Muscle layer of duodenum (tissue), 2 donors: Measurements from ENCODE around the gene CEP63.

Source experiments
- H3K27ac ChIP-seq: one replicate; pipeline ENCODE4 v1.7.0; 2013; ENCODE audit warnings: mild to moderate bottlenecking, low read length
- H3K27me3 ChIP-seq: one replicate; pipeline ENCODE4 v1.7.0; 2013; ENCODE audit warnings: low read depth, mild to moderate bottlenecking, control low read depth, low read length
- H3K36me3 ChIP-seq, 2 donors: one replicate each; pipeline ENCODE4 v1.7.0; 2013; ENCODE audit warnings: low read length in 2 of 2, control low read depth in 1 of 2, mild to moderate bottlenecking in 1 of 2; ENCODE audit not compliant: insufficient read depth in 2 of 2, control insufficient read depth in 1 of 2
- H3K4me1 ChIP-seq, 2 donors: one replicate each; pipeline ENCODE4 v1.7.0; 2013; ENCODE audit warnings: low read length in 2 of 2, mild to moderate bottlenecking in 2 of 2, control low read depth in 1 of 2, moderate library complexity in 1 of 2; ENCODE audit not compliant: insufficient read depth in 2 of 2, control insufficient read depth in 1 of 2
- H3K4me3 ChIP-seq, 2 donors: one replicate each; pipeline ENCODE4 v1.7.0; 2013; ENCODE audit warnings: low read length in 2 of 2, low read depth in 1 of 2, mild to moderate bottlenecking in 1 of 2
- H3K9me3 ChIP-seq, 2 donors: one replicate each; pipeline ENCODE4 v1.7.0; 2013; ENCODE audit warnings: low read length in 2 of 2, control low read depth in 1 of 2, mild to moderate bottlenecking in 1 of 2; ENCODE audit not compliant: control insufficient read depth in 1 of 2
- donor health status: healthy.

The CEP63 gene

GRCh38 chr3:134620476-134621115 is 134.7 kb downstream of the CEP63 start:
- Histone ChIP-seq H3K9me3 (no peaks in the 10 kb centered on the region), H3K27ac (no peak overlapping the region), H3K4me3 (no peak overlapping the region), H3K27me3 (no peaks in the 10 kb centered on the region), H3K36me3 (peaks cover 0 to 18% of the 10 kb centered on the region in 2 donors), H3K4me1 (no peaks in the 10 kb centered on the region)

- H3K27me3 ChIP-seq, result no peaks in the 10 kb centered on the region
- no peak overlapping the region for H3K27ac ChIP-seq
- H3K4me1 ChIP-seq, result no peaks in the 10 kb centered on the region
- H3K36me3 ChIP-seq, result peaks cover 0 to 18% of the 10 kb centered on the region in 2 donors
- H3K4me3 ChIP-seq, result no peak overlapping the region
- H3K9me3 ChIP-seq, result no peaks in the 10 kb centered on the region
These were observed 136.0 kb downstream of the CEP63 start for GRCh38 chr3:134621854-134622253.

- no peaks in the 10 kb centered on the region for H3K9me3 ChIP-seq
- peaks cover 0 to 1% of the 10 kb centered on the region in 2 donors for H3K4me1 ChIP-seq
- peaks cover 0 to 25% of the 10 kb centered on the region in 2 donors for H3K36me3 ChIP-seq
- no peak overlapping the region for H3K27ac ChIP-seq
- no peaks in the 10 kb centered on the region for H3K27me3 ChIP-seq
- H3K4me3 ChIP-seq, result no peak overlapping the region
These were observed 137.0 kb downstream of the CEP63 start for GRCh38 chr3:134622806-134623365.

GRCh38 chr3:134623615-134624245 is 137.9 kb downstream of the CEP63 start:
- Histone ChIP-seq H3K27me3 (no peaks in the 10 kb centered on the region), H3K27ac (no peak overlapping the region), H3K4me1 (peaks cover 0 to 3% of the 10 kb centered on the region in 2 donors), H3K36me3 (peaks cover 0 to 28% of the 10 kb centered on the region in 2 donors), H3K4me3 (no peak overlapping the region), H3K9me3 (no peaks in the 10 kb centered on the region)
